Esophagus muscularis mucosa (tissue), 4 donors: ENCODE data around the gene SAFB. TPM values are rescaled to one million over a fixed set of nuclear protein-coding genes. Genes with fewer than 3 reads are reported as not detected.

Experiments used
- DNase-seq: peaks from one replicate; pipeline ENCODE4 v3.0.0-alpha.2; 2017; ENCODE audit errors: extremely low spot score
- H3K27ac ChIP-seq, 4 donors: fragments of 200-600 bp; sonication (generic); replicated peaks in 1 of 4; 1 replicate in 3 of 4; 2 replicates in 1 of 4; pipeline ENCODE4 v1.5.1; 2016 to 2019; ENCODE audit warnings: mild to moderate bottlenecking in 1 of 4
- H3K27me3 ChIP-seq, 4 donors: fragments of 200-600 bp; sonication (generic); one replicate each; pipeline versions ENCODE4 v1.5.1 to v1.6.0; 2016 to 2019
- H3K36me3 ChIP-seq, 4 donors: fragments of 200-600 bp; sonication (generic); one replicate each; pipeline ENCODE4 v1.5.1; 2016 to 2019
- H3K4me1 ChIP-seq, 4 donors: fragments of 200-600 bp; sonication (generic); one replicate each; pipeline ENCODE4 v1.5.1; 2016 to 2019
- H3K4me3 ChIP-seq, 4 donors: fragments of 200-600 bp; sonication (generic); 1 replicate in 2 of 4; 2 replicates in 2 of 4; pipeline ENCODE4 v1.5.1; 2016 to 2019; ENCODE audit warnings: mild to moderate bottlenecking in 4 of 4, moderate library complexity in 1 of 4
- H3K9me3 ChIP-seq, 4 donors: fragments of 200-600 bp; sonication (generic); 1 replicate in 3 of 4; 2 replicates in 1 of 4; pipeline ENCODE4 v1.5.1; 2016 to 2019
- EP300 ChIP-seq: sonication (generic); formaldehyde crosslinking; IDR thresholded peaks from one replicate; pipeline ENCODE4 v1.6.1; 2017; ENCODE audit warnings: antibody characterized with exemption
- POLR2A ChIP-seq: fragments of 450-650 bp; IDR thresholded peaks from one replicate; pipeline ENCODE4 v1.6.1; 2017; ENCODE audit warnings: antibody characterized with exemption, moderate library complexity, mild to moderate bottlenecking, low read depth
- POLR2AphosphoS5 ChIP-seq, 2 donors: sonication (generic); formaldehyde crosslinking; IDR thresholded peaks; one replicate each; pipeline ENCODE4 v1.6.1; 2017; ENCODE audit warnings: antibody characterized with exemption in 2 of 2
- WGBS: methylation state at CpG from one replicate; pipeline ENCODE4 v1.1.5; 2018; 5-methylcytosine and 5-hydroxymethylcytosine counted together
- intact Hi-C: fragments of 100-400 bp; cut with DNase I; formaldehyde crosslinking; loops from one replicate; pipeline ENCODE4 v1.15.1; 2023
- total RNA-seq, 4 donors: library from RNA; depleted of rRNA; stranded (reverse); fragments of >200 nt; gene quantifications; one replicate each; pipeline versions ENCODE4 v1.1.0 to v1.2.1, GENCODE V29; 2016
- TF ChIP-seq, protein P1 (sequence below), 3 experiments: fragments of 200-600 bp in 2 of 3; fragments of 450-650 bp in 1 of 3; sonication (generic) in 2 of 3; IDR thresholded peaks; one replicate each; pipeline ENCODE4 v1.5.1; 2017 to 2019; ENCODE audit warnings: antibody characterized with exemption in 3 of 3, mild to moderate bottlenecking in 2 of 3, moderate library complexity in 1 of 3

The SAFB gene
- total RNA-seq, 4 donors from 2014 or later, result 48.4 to 96.2 (median 75.7) TPM

DNA sequence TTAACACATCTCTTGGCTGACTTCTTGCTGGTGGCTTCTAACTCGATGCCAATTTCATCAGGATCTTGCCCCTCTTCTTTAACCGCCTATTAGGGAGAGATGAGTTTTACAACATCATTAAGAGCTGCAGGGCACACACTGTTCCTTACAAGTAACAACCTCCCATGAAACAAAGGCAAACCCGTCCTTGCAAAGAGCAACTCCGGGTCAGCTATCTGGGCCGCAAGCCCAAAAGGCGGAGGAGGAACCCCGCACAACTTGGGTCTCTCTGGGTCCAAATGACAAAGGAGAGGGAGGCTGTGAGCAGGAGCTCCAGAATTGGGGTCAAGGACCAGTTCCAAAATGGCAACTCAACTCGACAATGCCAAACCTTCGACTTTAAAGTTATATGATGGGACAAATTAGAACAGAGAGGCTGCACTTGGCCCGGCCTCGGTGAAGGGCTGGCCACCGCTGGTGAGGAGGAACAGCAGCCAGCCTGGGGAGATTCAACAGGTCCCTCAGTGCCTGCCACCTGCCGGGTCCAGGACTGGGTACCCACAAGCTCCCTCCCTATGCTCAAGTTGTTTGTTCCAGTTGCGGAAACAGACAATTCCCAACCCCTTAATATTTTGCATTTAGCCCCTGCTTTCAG lies 1.5 kb upstream of the SAFB start:
- intact Hi-C loops, result loop anchor here (5.0 kb wide), 1 partner anchor 61 kb away; the partner anchor contains the start of genes HSD11B1L and MICOS13
- Histone ChIP-seq H3K4me3 (peak overlapping the region; percentile 85 to 98 (median 88)), H3K36me3 (peaks cover 2 to 57% (median 47%) of the 10 kb centered on the region in 4 donors), H3K27ac (peak overlapping the region; percentile 96 to 98 (median 96)), H3K4me1 (peaks cover 56 to 76% (median 65%) of the 10 kb centered on the region in 4 donors), H3K27me3 (no peaks in the 10 kb centered on the region), H3K9me3 (no peaks in the 10 kb centered on the region)
- TF ChIP-seq POLR2AphosphoS5 (IDR thresholded peaks at IDR 0.05) (peak; percentile 67 to 71), EP300 (no peak)
- TF ChIP-seq, protein P1, sequence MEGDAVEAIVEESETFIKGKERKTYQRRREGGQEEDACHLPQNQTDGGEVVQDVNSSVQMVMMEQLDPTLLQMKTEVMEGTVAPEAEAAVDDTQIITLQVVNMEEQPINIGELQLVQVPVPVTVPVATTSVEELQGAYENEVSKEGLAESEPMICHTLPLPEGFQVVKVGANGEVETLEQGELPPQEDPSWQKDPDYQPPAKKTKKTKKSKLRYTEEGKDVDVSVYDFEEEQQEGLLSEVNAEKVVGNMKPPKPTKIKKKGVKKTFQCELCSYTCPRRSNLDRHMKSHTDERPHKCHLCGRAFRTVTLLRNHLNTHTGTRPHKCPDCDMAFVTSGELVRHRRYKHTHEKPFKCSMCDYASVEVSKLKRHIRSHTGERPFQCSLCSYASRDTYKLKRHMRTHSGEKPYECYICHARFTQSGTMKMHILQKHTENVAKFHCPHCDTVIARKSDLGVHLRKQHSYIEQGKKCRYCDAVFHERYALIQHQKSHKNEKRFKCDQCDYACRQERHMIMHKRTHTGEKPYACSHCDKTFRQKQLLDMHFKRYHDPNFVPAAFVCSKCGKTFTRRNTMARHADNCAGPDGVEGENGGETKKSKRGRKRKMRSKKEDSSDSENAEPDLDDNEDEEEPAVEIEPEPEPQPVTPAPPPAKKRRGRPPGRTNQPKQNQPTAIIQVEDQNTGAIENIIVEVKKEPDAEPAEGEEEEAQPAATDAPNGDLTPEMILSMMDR (IDR thresholded peaks at IDR 0.05), result no peak
- DNase-seq, result no peak
- 26% methylated on average over 11 of the region's 14 CpGs for whole genome bisulfite sequencing

GRCh38 chr19:5621945-5622464 lies 878 bp upstream of the SAFB start:
- intact Hi-C loops, result loop anchor here (5.0 kb wide), 1 partner anchor 60 kb away; the partner anchor contains the start of genes HSD11B1L and MICOS13
- Histone ChIP-seq H3K9me3 (no peaks in the 10 kb centered on the region), H3K4me1 (peaks cover 59 to 81% (median 71%) of the 10 kb centered on the region in 4 donors), H3K36me3 (peaks cover 7 to 57% (median 48%) of the 10 kb centered on the region in 4 donors), H3K4me3 (peak overlapping the region; percentile 85 to 98 (median 88)), H3K27me3 (no peaks in the 10 kb centered on the region), H3K27ac (peak overlapping the region; percentile 96 to 98 (median 96))
- TF ChIP-seq EP300 (no peak), POLR2AphosphoS5 (IDR thresholded peaks at IDR 0.05) (no peak), POLR2A (no peak)
- TF ChIP-seq, protein P1 (IDR thresholded peaks at IDR 0.05), result no peak
- DNase-seq, result no peak
- WGBS, result under 1% methylated on average over 26 of the region's 35 CpGs

DNA sequence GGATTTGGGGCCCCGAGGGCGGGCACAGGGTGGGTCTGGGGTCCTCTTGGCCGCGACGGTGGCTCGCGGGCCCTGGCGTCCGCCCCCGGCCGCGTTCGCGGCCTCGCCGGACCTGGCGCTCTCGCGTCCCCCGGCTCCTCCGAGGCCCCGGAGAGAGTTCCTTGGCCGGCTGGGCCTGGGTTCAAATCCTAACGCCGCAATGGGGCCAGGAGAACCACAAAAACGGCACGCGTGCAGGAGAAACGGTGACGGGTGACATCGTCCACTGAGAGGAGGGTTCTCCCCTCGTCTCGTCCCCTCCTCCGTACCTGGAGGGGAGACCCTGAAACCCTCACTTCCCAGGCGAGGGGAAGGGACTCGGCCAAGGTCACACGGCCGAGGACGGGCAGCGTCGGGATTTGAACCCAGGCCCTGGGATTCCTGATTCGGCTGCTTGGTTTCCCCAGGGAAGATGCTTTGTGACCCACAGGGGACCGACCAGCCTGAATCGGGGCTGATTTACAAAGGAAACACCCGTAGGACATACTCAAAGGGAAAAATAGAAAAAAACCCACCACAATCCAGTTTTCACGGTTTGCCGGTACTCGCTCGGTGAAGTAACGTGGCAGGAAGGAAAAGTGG lies 624 bp downstream of the SAFB start:
- Histone ChIP-seq H3K27ac (peak overlapping the region; percentile 96 to 98 (median 96)), H3K27me3 (no peaks in the 10 kb centered on the region), H3K4me1 (peaks cover 69 to 82% (median 76%) of the 10 kb centered on the region in 4 donors), H3K4me3 (peak overlapping the region; percentile 85 to 98 (median 88)), H3K9me3 (no peaks in the 10 kb centered on the region), H3K36me3 (peaks cover 7 to 55% (median 47%) of the 10 kb centered on the region in 4 donors)
- under 1% methylated on average over 30 of the region's 50 CpGs for WGBS
- TF ChIP-seq POLR2AphosphoS5 (IDR thresholded peaks at IDR 0.05), result no peak
- TF ChIP-seq POLR2A, result no peak
- TF ChIP-seq, protein P1 (IDR thresholded peaks at IDR 0.05), result no peak
- TF ChIP-seq EP300, result no peak
- DNase-seq, result no peak
- intact Hi-C loops, result loop anchor here (5.0 kb wide), 1 partner anchor 59 kb away; the partner anchor contains the start of genes HSD11B1L and MICOS13

- DNase-seq, result no peak
- no peak for TF ChIP-seq EP300
- no peak for TF ChIP-seq POLR2AphosphoS5 (IDR thresholded peaks at IDR 0.05)
- no peak for TF ChIP-seq POLR2A
- TF ChIP-seq, protein P1 (IDR thresholded peaks at IDR 0.05), result no peak
- intact Hi-C loops, result loop anchor here (5.0 kb wide), 1 partner anchor 58 kb away; the partner anchor contains the start of genes HSD11B1L and MICOS13
- H3K36me3 ChIP-seq, result peaks cover 7 to 56% (median 47%) of the 10 kb centered on the region in 4 donors
- peak overlapping the region; percentile 85 to 98 (median 88) for H3K4me3 ChIP-seq
- H3K27ac ChIP-seq, result peak overlapping the region; percentile 96 to 98 (median 96)
- no peaks in the 10 kb centered on the region for H3K27me3 ChIP-seq
- H3K4me1 ChIP-seq, result peaks cover 62 to 82% (median 76%) of the 10 kb centered on the region in 4 donors
- whole genome bisulfite sequencing, result 3% methylated on average over 20 of the region's 20 CpGs
- H3K9me3 ChIP-seq, result no peaks in the 10 kb centered on the region
These were observed 1.3 kb downstream of the SAFB start for GRCh38 chr19:5624018-5624663.
